PC-9 (cell line): Measurements from ENCODE around the gene MGAT5. TPM values are rescaled to one million over a fixed set of nuclear protein-coding genes. Genes with fewer than 3 reads are reported as not detected.

Experiments
- BruUV-seq: library from RNA; stranded (reverse); fragments of 400-500 nt; replicated peaks from 2 replicates; lab custom pipeline; 2021; lab: Mats Ljungman, UMichigan
- CTCF ChIA-PET: fragments of 300-600 bp; sonication (Branson Sonifier 250); formaldehyde crosslinking; loops from one replicate; lab custom pipeline; 2022; ENCODE audit warnings: antibody characterized with exemption; lab: Charles Lee
- POLR2A ChIA-PET: fragments of 300-600 bp; sonication (Branson Sonifier 250); formaldehyde crosslinking; loops from one replicate; lab custom pipeline; 2022; ENCODE audit warnings: antibody characterized with exemption; ENCODE audit not compliant: unreplicated experiment; lab: Charles Lee
- DNase-seq, 2 experiments: peaks; one replicate each; pipeline versions ENCODE4 v3.0.0 to v3.0.0-alpha.2; 2015 to 2022; ENCODE audit warnings: mixed read lengths in 1 of 2
- H2AFZ ChIP-seq: fragments of 200-600 bp; sonication (generic); 2 replicates; pipeline ENCODE4 v1.8.1; 2017; ENCODE audit warnings: antibody characterized with exemption
- H3F3A ChIP-seq: fragments of 200-600 bp; sonication (generic); 2 replicates; pipeline ENCODE4 v1.8.1; 2017; ENCODE audit warnings: antibody characterized with exemption, mild to moderate bottlenecking, low read depth; ENCODE audit not compliant: insufficient read depth
- H3K27ac ChIP-seq: fragments of 200-600 bp; sonication (generic); 2 replicates; pipeline ENCODE4 v1.6.1; 2016; ENCODE audit warnings: mixed run types
- H3K27me3 ChIP-seq: fragments of 200-600 bp; sonication (generic); 2 replicates; pipeline ENCODE4 v1.6.1; 2016; ENCODE audit warnings: low read depth, mixed run types; ENCODE audit not compliant: insufficient read depth
- H3K36me3 ChIP-seq: fragments of 200-600 bp; sonication (generic); 2 replicates; pipeline ENCODE4 v1.6.1; 2016; ENCODE audit warnings: low read depth, mixed run types
- H3K4me1 ChIP-seq: fragments of 200-600 bp; sonication (generic); replicated peaks from 2 replicates; pipeline ENCODE4 v1.6.1; 2016; ENCODE audit warnings: mixed run types; ENCODE audit not compliant: insufficient read depth
- H3K4me2 ChIP-seq: fragments of 200-600 bp; sonication (generic); 2 replicates; pipeline ENCODE4 v1.6.1; 2017; ENCODE audit warnings: mixed run types
- H3K4me3 ChIP-seq: fragments of 200-600 bp; sonication (generic); 2 replicates; pipeline ENCODE4 v1.6.1; 2016; ENCODE audit warnings: mixed run types
- H3K79me2 ChIP-seq: fragments of 200-600 bp; sonication (generic); 2 replicates; pipeline ENCODE4 v1.6.1; 2017; ENCODE audit warnings: low read depth, mixed run types
- H3K9me2 ChIP-seq: fragments of 200-600 bp; sonication (generic); 2 replicates; pipeline ENCODE4 v1.8.1; 2017; ENCODE audit warnings: mild to moderate bottlenecking; ENCODE audit not compliant: insufficient read depth
- H3K9me3 ChIP-seq: fragments of 200-600 bp; sonication (generic); 2 replicates; pipeline ENCODE4 v1.8.1; 2016; ENCODE audit warnings: low read depth; ENCODE audit not compliant: insufficient read depth
- H4K20me1 ChIP-seq: fragments of 200-600 bp; sonication (generic); 2 replicates; pipeline ENCODE4 v1.8.1; 2017; ENCODE audit not compliant: insufficient read depth
- CTCF ChIP-seq: fragments of 200-600 bp; sonication (generic); conservative IDR thresholded peaks from 2 replicates; pipeline ENCODE4 v1.6.1; 2017; ENCODE audit warnings: mixed run types, antibody characterized with exemption, mild to moderate bottlenecking, moderate library complexity
- EZH2 ChIP-seq: fragments of 200-600 bp; sonication (generic); IDR thresholded peaks from 2 replicates; pipeline ENCODE4 v1.8.0; 2017; ENCODE audit warnings: antibody characterized with exemption, low read depth
- intact Hi-C: fragments of 100-400 bp; cut with micrococcal nuclease; formaldehyde crosslinking; loops from one replicate; pipeline ENCODE4 v1.10.0; 2022; ENCODE audit not compliant: unreplicated experiment
- total RNA-seq: library from RNA; stranded (reverse); gene quantifications from 2 replicates; pipeline ENCODE4 v1.2.3, GENCODE V29; 2021

MGAT5 gene
- total RNA-seq, 1 experiment from 2014 or later: 33.5 TPM

DNA sequence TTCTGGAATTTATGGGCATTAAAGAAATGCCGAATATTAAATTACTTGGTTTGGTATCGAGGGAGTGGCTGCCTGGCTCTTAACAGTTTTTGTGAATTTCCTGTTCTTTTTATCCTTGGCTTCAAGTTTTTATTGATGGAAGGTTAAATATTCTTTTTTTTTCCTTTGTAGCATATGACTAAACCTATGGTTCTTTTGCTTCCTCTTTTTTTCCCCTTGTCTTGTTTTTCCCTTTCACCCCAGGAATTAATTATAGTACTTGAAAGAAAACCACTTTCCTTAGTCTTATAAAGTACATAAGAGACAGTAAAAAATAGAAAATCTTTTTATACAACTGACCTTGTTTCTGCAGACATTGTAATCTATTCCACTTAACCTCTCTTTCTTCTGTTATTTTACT is 42.4 kb downstream of the MGAT5 start:
- Histone ChIP-seq H3F3A (no peaks in the 10 kb centered on the region), H3K27me3 (no peaks in the 10 kb centered on the region), H3K4me2 (no peak overlapping the region), H4K20me1 (peaks cover under 1% of the 10 kb centered on the region; the same call in 1 of the 2 replicates), H3K79me2 (no peaks in the 10 kb centered on the region), H3K4me1 (no peaks in the 10 kb centered on the region), H3K9me2 (no peaks in the 10 kb centered on the region), H3K4me3 (no peak overlapping the region), H3K27ac (no peak overlapping the region), H3K36me3 (no peaks in the 10 kb centered on the region), H3K9me3 (no peaks in the 10 kb centered on the region), H2AFZ (no peak overlapping the region)
- TF ChIP-seq EZH2 (no peak), CTCF (no peak)
- intact Hi-C loops: no loop called here
- DNase-seq: no peak
- no TSS peak for BruUV-seq
- ChIA-PET CTCF (no interaction called here), POLR2A (no interaction called here)

GRCh38 chr2:134299334-134299733 is 45.5 kb downstream of the MGAT5 start:
- Histone ChIP-seq H3F3A (no peaks in the 10 kb centered on the region), H3K9me2 (no peaks in the 10 kb centered on the region), H3K36me3 (no peaks in the 10 kb centered on the region), H4K20me1 (peaks cover 3% of the 10 kb centered on the region; the same call in 1 of the 2 replicates), H3K9me3 (no peaks in the 10 kb centered on the region), H3K4me1 (no peaks in the 10 kb centered on the region), H3K4me2 (no peak overlapping the region), H3K4me3 (no peak overlapping the region), H3K79me2 (no peaks in the 10 kb centered on the region), H3K27ac (no peak overlapping the region), H2AFZ (no peak overlapping the region), H3K27me3 (no peaks in the 10 kb centered on the region)
- intact Hi-C loops: no loop called here
- ChIA-PET POLR2A (interaction anchor here (0.7 kb wide), 1 partner anchor 594 kb away, joined by 4 read pairs; no protein-coding TSS in a partner anchor), CTCF (no interaction called here)
- TF ChIP-seq CTCF (no peak), EZH2 (no peak)
- DNase-seq: no peak
- BruUV-seq: no TSS peak

DNA sequence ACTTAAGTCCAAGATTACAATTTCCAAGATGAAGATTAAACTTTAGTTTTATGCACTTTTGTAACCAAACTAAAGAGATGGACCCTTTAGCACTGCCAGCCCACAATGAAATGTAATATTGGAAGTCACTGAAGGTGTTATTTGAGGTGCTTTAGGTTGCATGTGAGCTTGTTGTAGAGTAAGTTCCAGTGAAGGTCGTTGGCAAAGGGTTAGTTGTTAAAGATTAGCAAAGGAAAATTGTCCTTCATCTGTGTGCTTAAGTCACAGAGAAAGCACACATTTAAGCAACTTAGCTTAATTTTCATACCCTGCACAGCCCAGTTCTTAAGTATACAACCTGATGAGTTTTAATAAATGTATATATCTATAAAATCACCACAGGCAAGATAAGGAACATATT is 46.7 kb downstream of the MGAT5 start:
- Histone ChIP-seq H3K9me2 (no peaks in the 10 kb centered on the region), H3K79me2 (no peaks in the 10 kb centered on the region), H4K20me1 (peaks cover 3% of the 10 kb centered on the region; the same call in 1 of the 2 replicates), H3K36me3 (no peaks in the 10 kb centered on the region), H3K4me1 (no peaks in the 10 kb centered on the region), H3K4me3 (no peak overlapping the region), H3F3A (no peaks in the 10 kb centered on the region), H3K9me3 (no peaks in the 10 kb centered on the region), H3K27ac (no peak overlapping the region), H3K27me3 (no peaks in the 10 kb centered on the region), H2AFZ (no peak overlapping the region), H3K4me2 (no peak overlapping the region)
- intact Hi-C loops: no loop called here
- ChIA-PET CTCF (no interaction called here), POLR2A (no interaction called here)
- TF ChIP-seq CTCF: no peak
- TF ChIP-seq EZH2: no peak
- no peak for DNase-seq
- no TSS peak for BruUV-seq
